K562 (cell line): Measurements from ENCODE around the gene VSIG1. TPM values are rescaled to one million over a fixed set of nuclear protein-coding genes. Genes with fewer than 3 reads are reported as not detected.

Experiments used
- ATAC-seq: fragments of 200-7000 bp; cut with Tn5 transposase; 3 replicates; pipeline ENCODE4 v1.9.1; 2020; ENCODE audit warnings: moderate library complexity
- BruUV-seq: library from RNA; stranded (reverse); fragments of 400-500 nt; replicated peaks from 2 replicates; lab custom pipeline; 2021; lab: Mats Ljungman, UMichigan
- CTCF ChIA-PET: fragments of 300-600 bp; formaldehyde crosslinking; extraction: SDS; loops from one replicate; lab custom pipeline; 2021; ENCODE audit warnings: low intra/inter-chr PET ratio; lab: Yijun Ruan, JAX
- POLR2A ChIA-PET: fragments of 300-600, 350-650 bp; sonication (Branson Sonifier 250); formaldehyde crosslinking; extraction: SDS; loops from one replicate; lab custom pipeline; 2021; ENCODE audit warnings: antibody characterized with exemption, inconsistent platforms; lab: Yijun Ruan, JAX
- DNase-seq, 4 experiments: peaks; one replicate each; pipeline versions ENCODE4 v3.0.0 to v3.0.0-alpha.2; 2011 to 2018; ENCODE audit warnings: low spot score in 3 of 4, mixed read lengths in 3 of 4; ENCODE audit errors: extremely low read depth in 1 of 4
- FAIRE-seq: peaks from 2 replicates; lab custom pipeline; 2011; peaks lifted over from hg19 to GRCh38; lab: Jason Lieb, UNC
- H2AFZ ChIP-seq: 2 replicates; pipeline ENCODE4 v1.6.0; 2011; ENCODE audit warnings: low read depth, low read length, control low read depth, inconsistent platforms
- H3K27ac ChIP-seq: fragments of 200-600 bp; 3 replicates; pipeline ENCODE4 v1.8.0; 2011; ENCODE audit warnings: low read depth, mild to moderate bottlenecking, control low read depth, inconsistent platforms, low read length, moderate library complexity, mixed read lengths; ENCODE audit errors: extremely low read depth
- H3K27me3 ChIP-seq, 2 experiments: fragments of 300-600 bp in 1 of 2; 2 replicates in 1 of 2; 3 replicates in 1 of 2; pipeline versions ENCODE4 v1.6.0 to v1.8.0; 2011; ENCODE audit warnings: inconsistent platforms in 2 of 2, low read length in 2 of 2, mild to moderate bottlenecking in 1 of 2, mixed read lengths in 1 of 2, moderate library complexity in 1 of 2; ENCODE audit not compliant: control insufficient read depth in 2 of 2, insufficient read depth in 2 of 2
- H3K36me3 ChIP-seq: fragments of 300-600 bp; 3 replicates; pipeline ENCODE4 v1.8.0; 2011; ENCODE audit warnings: mild to moderate bottlenecking, low read length, inconsistent platforms; ENCODE audit not compliant: control insufficient read depth, insufficient read depth
- H3K4me1 ChIP-seq, 2 experiments: fragments of 200-600 bp in 1 of 2; replicated peaks in 1 of 2; 2 replicates in 1 of 2; 3 replicates in 1 of 2; pipeline versions ENCODE4 v1.5.1 to v1.8.0; 2011; ENCODE audit warnings: inconsistent platforms in 2 of 2, low read length in 2 of 2, mild to moderate bottlenecking in 1 of 2, mixed read lengths in 1 of 2, moderate library complexity in 1 of 2; ENCODE audit not compliant: control insufficient read depth in 2 of 2, insufficient read depth in 2 of 2
- H3K4me2 ChIP-seq: 2 replicates; pipeline ENCODE4 v1.6.1; 2011; ENCODE audit warnings: low read length, control low read depth, inconsistent platforms, mixed read lengths; ENCODE audit not compliant: insufficient read depth
- H3K4me3 ChIP-seq: fragments of 200-600 bp; sonication (generic), shearing (Covaris generic); 2 replicates; pipeline ENCODE4 v1.5.1; 2016; ENCODE audit warnings: control low read depth, inconsistent platforms
- H3K79me2 ChIP-seq: fragments of 200-600 bp; 3 replicates; pipeline ENCODE4 v1.8.0; 2011; ENCODE audit warnings: low read length, inconsistent platforms; ENCODE audit not compliant: control insufficient read depth, insufficient read depth
- H3K9ac ChIP-seq, 2 experiments: 2 replicates each; pipeline versions ENCODE4 v1.6.0 to v1.6.1; 2011; ENCODE audit warnings: low read depth in 2 of 2, low read length in 2 of 2, control low read depth in 1 of 2, inconsistent platforms in 1 of 2, mild to moderate bottlenecking in 1 of 2, mixed read lengths in 1 of 2; ENCODE audit not compliant: insufficient read depth in 1 of 2
- H3K9me1 ChIP-seq: one replicate; pipeline ENCODE4 v1.6.0; 2011; ENCODE audit warnings: inconsistent platforms, mild to moderate bottlenecking, low read length, moderate library complexity; ENCODE audit not compliant: control insufficient read depth, insufficient read depth
- H3K9me3 ChIP-seq: replicated peaks from 2 replicates; pipeline ENCODE4 v1.5.1; 2011; ENCODE audit warnings: low read depth, low read length, inconsistent platforms; ENCODE audit not compliant: control insufficient read depth, insufficient read depth
- H4K20me1 ChIP-seq: replicated peaks from 2 replicates; pipeline ENCODE4 v1.6.1; 2011; ENCODE audit warnings: low read length, inconsistent platforms, mixed read lengths; ENCODE audit not compliant: control insufficient read depth, insufficient read depth
- ELF4 ChIP-seq: fragments of 450-650 bp; formaldehyde crosslinking; IDR thresholded peaks from 2 replicates; pipeline ENCODE4 v1.4.0; 2022; ENCODE audit warnings: missing genetic modification characterization
- FOXA3 ChIP-seq, 2 experiments: fragments of 450-650 bp in 1 of 2; sonication (generic) in 1 of 2; formaldehyde crosslinking; IDR thresholded peaks in 1 of 2; conservative IDR thresholded peaks in 1 of 2; 2 replicates each; pipeline versions ENCODE4 v1.4.0 to v1.8.0; 2020 to 2022; ENCODE audit warnings: mild to moderate bottlenecking in 2 of 2, missing genetic modification reagents in 1 of 2
- HCFC1 ChIP-seq: IDR thresholded peaks from 2 replicates; pipeline ENCODE4 v1.6.1; 2012; ENCODE audit warnings: low read depth, low read length, improper control_type of control experiment
- L3MBTL2 ChIP-seq: fragments of 450-650 bp; IDR thresholded peaks from 2 replicates; pipeline ENCODE4 v1.6.1; 2016; ENCODE audit warnings: mild to moderate bottlenecking, moderate library complexity
- MED1 ChIP-seq: sonication (generic); formaldehyde crosslinking; IDR thresholded peaks from 2 replicates; pipeline ENCODE4 v1.8.1; 2023; ENCODE audit warnings: missing genetic modification reagents, borderline replicate concordance
- YBX1 ChIP-seq: fragments of 450-650 bp; IDR thresholded peaks from 2 replicates; pipeline ENCODE4 v1.7.1; 2016; ENCODE audit warnings: mild to moderate bottlenecking
- ZNF41 ChIP-seq: fragments of 250-450 bp; sonication (Bioruptor Pico); conservative IDR thresholded peaks from 2 replicates; pipeline ENCODE4 v1.4.0; 2020; ENCODE audit warnings: mild to moderate bottlenecking
- ZNF436 ChIP-seq: fragments of 250-450, 450-650 bp; sonication (Bioruptor Pico); formaldehyde crosslinking; IDR thresholded peaks from 2 replicates; pipeline ENCODE4 v1.7.0; 2020; ENCODE audit warnings: mild to moderate bottlenecking
- ZNF561 ChIP-seq: fragments of 450-650 bp; formaldehyde crosslinking; conservative IDR thresholded peaks from 2 replicates; pipeline ENCODE4 v1.4.0; 2020; ENCODE audit warnings: mild to moderate bottlenecking, moderate library complexity
- ZNF57 ChIP-seq: fragments of 450-650 bp; formaldehyde crosslinking; IDR thresholded peaks from 2 replicates; pipeline ENCODE4 v1.4.0; 2020; ENCODE audit warnings: mild to moderate bottlenecking, moderate library complexity
- ZNF696 ChIP-seq: fragments of 250-450 bp; sonication (Bioruptor Pico); conservative IDR thresholded peaks from 2 replicates; pipeline ENCODE4 v1.4.0; 2020; ENCODE audit warnings: mild to moderate bottlenecking, moderate library complexity
- ZNF76 ChIP-seq: fragments of 250-450 bp; sonication (Bioruptor Pico); IDR thresholded peaks from 2 replicates; pipeline ENCODE4 v1.4.0; 2020; ENCODE audit warnings: mild to moderate bottlenecking, moderate library complexity, borderline replicate concordance
- WGBS: fragments of 100-300 bp; shearing (Covaris generic); methylation state at CpG from one replicate; pipeline ENCODE4 v1.1.6; 2016; ENCODE audit warnings: low coverage, mixed read lengths; ENCODE audit not compliant: insufficient coverage; ENCODE audit errors: missing lambda C conversion rate; 5-methylcytosine and 5-hydroxymethylcytosine counted together
- in situ Hi-C: fragments of 300-500 bp; cut with MboI; formaldehyde crosslinking; loops from 4 replicates; pipeline ENCODE4 v1.15.0; 2018; ENCODE audit warnings: inconsistent platforms, mixed read lengths
- intact Hi-C: fragments of 100-400 bp; cut with micrococcal nuclease; formaldehyde crosslinking; loops from 2 replicates; pipeline ENCODE4 v1.14.2; 2022
- polyA plus RNA-seq, 8 experiments: library from polyadenylated mRNA; depleted of rRNA in 4 of 8; stranded (reverse) in 5 of 8; unstranded in 3 of 8; fragments of >200 nt; fragmentation: Nextera tagmentation in 2 of 8; fragmentation: Illumina TruSeq in 1 of 8; extraction: Ambion mirVana in 2 of 8; extraction: Trizol in 1 of 8; gene quantifications; 2 replicates each; pipeline versions ENCODE4 v1.2.1 to v1.2.3, GENCODE V29; 2011 to 2014; ENCODE audit warnings: inconsistent platforms in 1 of 8, missing spikeins in 1 of 8
- total RNA-seq, 7 experiments: library from RNA; depleted of rRNA in 6 of 7; stranded (reverse); fragments of >200 nt in 6 of 7; fragmentation: Illumina TruSeq in 2 of 7; extraction: Trizol in 2 of 7; gene quantifications; 2 replicates each; pipeline versions ENCODE4 v1.2.1 to v1.2.3, GENCODE V29; 2011 to 2021; ENCODE audit warnings: low replicate concordance in 1 of 7
- TF ChIP-seq, protein P1 (sequence below): sonication (generic); formaldehyde crosslinking; IDR thresholded peaks from 2 replicates; pipeline ENCODE4 v1.8.1; 2023; ENCODE audit warnings: mild to moderate bottlenecking, missing genetic modification reagents

VSIG1 gene
- total and polyA plus RNA-seq, 9 of the 15 experiments (the other 6 are each of a cell fraction or from before 2014, with no cell fraction given) = not detected

DNA sequence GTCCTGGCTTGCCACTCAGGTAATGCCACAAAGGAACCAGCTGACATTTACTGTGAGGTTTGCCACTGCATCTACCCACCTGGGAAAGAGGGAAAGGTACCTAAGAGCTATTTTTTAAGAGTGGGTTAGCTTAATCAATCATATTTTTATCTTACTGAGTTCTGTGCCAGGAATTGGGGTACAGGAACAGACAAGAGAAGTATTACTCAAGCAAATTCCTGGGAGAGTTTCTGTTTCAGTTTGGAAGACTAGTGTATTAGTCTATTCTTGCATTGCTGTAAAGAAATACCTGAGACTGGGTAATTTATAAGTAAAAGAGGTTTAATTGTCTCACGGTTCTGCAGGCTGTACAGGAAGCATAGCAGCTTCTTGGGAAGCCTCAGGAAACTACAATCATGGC lies 23.3 kb downstream of the VSIG1 start:
- CTCF ChIA-PET = no interaction called here
- H3K79me2 ChIP-seq = no peaks in the 10 kb centered on the region
- DNase-seq (no peak), ATAC-seq (no peak), FAIRE-seq (no peak)
- no peaks in the 10 kb centered on the region for H3K36me3 ChIP-seq
- no peaks in the 10 kb centered on the region for H3K9me3 ChIP-seq
- no TSS peak for BruUV-seq
- H2AFZ ChIP-seq = no peak overlapping the region
- in situ Hi-C loops (no loop called here), intact Hi-C loops (no loop called here)
- H3K27me3 ChIP-seq = no peaks in the 10 kb centered on the region
- POLR2A ChIA-PET = interaction anchor here (0.8 kb wide), 1 partner anchor 10 kb away, joined by 4 read pairs; no protein-coding TSS in a partner anchor
- no peak overlapping the region for H3K4me3 ChIP-seq
- no peaks in the 10 kb centered on the region for H3K9me1 ChIP-seq
- H3K9ac ChIP-seq = no peak overlapping the region
- H3K4me2 ChIP-seq = no peak overlapping the region
- TF ChIP-seq YBX1 (no peak), ZNF41 (CRISPR knock-in tag) (no peak), ELF4 (CRISPR knock-in tag) (no peak), ZNF436 (CRISPR knock-in tag) (no peak), ZNF561 (no peak), MED1 (CRISPR knock-in tag) (no peak), FOXA3 (CRISPR knock-in tag; conservative IDR thresholded peaks at IDR 0.05 in 1 of 2, IDR thresholded peaks at IDR 0.05 in 1 of 2) (no peak), ZNF57 (CRISPR knock-in tag) (no peak), ZNF696 (CRISPR knock-in tag) (no peak), HCFC1 (no peak), ZNF76 (CRISPR knock-in tag) (no peak), L3MBTL2 (no peak)
- TF ChIP-seq, protein P1, sequence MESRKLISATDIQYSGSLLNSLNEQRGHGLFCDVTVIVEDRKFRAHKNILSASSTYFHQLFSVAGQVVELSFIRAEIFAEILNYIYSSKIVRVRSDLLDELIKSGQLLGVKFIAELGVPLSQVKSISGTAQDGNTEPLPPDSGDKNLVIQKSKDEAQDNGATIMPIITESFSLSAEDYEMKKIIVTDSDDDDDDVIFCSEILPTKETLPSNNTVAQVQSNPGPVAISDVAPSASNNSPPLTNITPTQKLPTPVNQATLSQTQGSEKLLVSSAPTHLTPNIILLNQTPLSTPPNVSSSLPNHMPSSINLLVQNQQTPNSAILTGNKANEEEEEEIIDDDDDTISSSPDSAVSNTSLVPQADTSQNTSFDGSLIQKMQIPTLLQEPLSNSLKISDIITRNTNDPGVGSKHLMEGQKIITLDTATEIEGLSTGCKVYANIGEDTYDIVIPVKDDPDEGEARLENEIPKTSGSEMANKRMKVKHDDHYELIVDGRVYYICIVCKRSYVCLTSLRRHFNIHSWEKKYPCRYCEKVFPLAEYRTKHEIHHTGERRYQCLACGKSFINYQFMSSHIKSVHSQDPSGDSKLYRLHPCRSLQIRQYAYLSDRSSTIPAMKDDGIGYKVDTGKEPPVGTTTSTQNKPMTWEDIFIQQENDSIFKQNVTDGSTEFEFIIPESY = no peak
- no peaks in the 10 kb centered on the region for H4K20me1 ChIP-seq
- no peaks in the 10 kb centered on the region for H3K4me1 ChIP-seq
- WGBS = 0% methylated on average over 1 of the region's 1 CpG
- H3K27ac ChIP-seq = no peak overlapping the region
